ENCODE measurements around the gene ST6GALNAC5. TPM values are rescaled to one million over a fixed set of nuclear protein-coding genes. Genes with fewer than 3 reads are reported as not detected.

Gene ST6GALNAC5
- total RNA-seq, 2 experiments from 2014 or later = not detected

- ATAC-seq (no peak), DNase-seq (no peak)
- intact Hi-C loops (cut with DNase I, micrococcal nuclease) = no loop called here
- Mint-ChIP-seq H3K4me3 (no peak overlapping the region), H3K9me3 (ENCODE audit: low read depth) (no peaks in the 10 kb centered on the region), H3K27me3 (peaks cover 9% of the 10 kb centered on the region), H3K36me3 (ENCODE audit: low read depth) (no peaks in the 10 kb centered on the region), H3K27ac (no peak overlapping the region), H3K4me1 (no peaks in the 10 kb centered on the region)
- POLR2A ChIA-PET = no interaction called here
- CTCF ChIA-PET = no interaction called here
Observed at GRCh38 chr1:76942549-76942948, 75.3 kb downstream of the ST6GALNAC5 start.

GRCh38 chr1:76944942-76945341, 77.7 kb downstream of the ST6GALNAC5 start:
- CTCF ChIA-PET = no interaction called here

GRCh38 chr1:76948846-76949245, 81.6 kb downstream of the ST6GALNAC5 start:
- ChIA-PET POLR2A (no interaction called here), CTCF (no interaction called here)
- Mint-ChIP-seq H3K36me3 (ENCODE audit: low read depth) (no peaks in the 10 kb centered on the region), H3K27me3 (peaks cover 2% of the 10 kb centered on the region), H3K4me3 (no peak overlapping the region), H3K4me1 (no peaks in the 10 kb centered on the region), H3K27ac (no peak overlapping the region), H3K9me3 (ENCODE audit: low read depth) (no peaks in the 10 kb centered on the region)
- intact Hi-C loops (cut with DNase I, micrococcal nuclease) = no loop called here
- ATAC-seq (no peak), DNase-seq (no peak)

More at GRCh38 chr1:76944942-76945341, 77.7 kb downstream of the ST6GALNAC5 start:
- Mint-ChIP-seq H3K27ac (no peak overlapping the region), H3K4me1 (no peaks in the 10 kb centered on the region), H3K27me3 (peaks cover 4% of the 10 kb centered on the region), H3K36me3 (ENCODE audit: low read depth) (no peaks in the 10 kb centered on the region), H3K4me3 (no peak overlapping the region), H3K9me3 (ENCODE audit: low read depth) (no peaks in the 10 kb centered on the region)
- DNase-seq (no peak), ATAC-seq (no peak)
- POLR2A ChIA-PET = no interaction called here
- intact Hi-C loops (cut with DNase I, micrococcal nuclease) = no loop called here

- no peaks in the 10 kb centered on the region for H3K36me3 Mint-ChIP-seq (ENCODE audit: low read depth)
- ChIA-PET CTCF (interaction anchor here (0.7 kb wide), 1 partner anchor 1406 kb away, joined by 3 read pairs; no protein-coding TSS in a partner anchor), POLR2A (no interaction called here)
- H3K27ac Mint-ChIP-seq = no peak overlapping the region
- intact Hi-C loops (cut with DNase I, micrococcal nuclease) = no loop called here
- H3K4me3 Mint-ChIP-seq = no peak overlapping the region
- H3K27me3 Mint-ChIP-seq = peaks cover 2% of the 10 kb centered on the region
- DNase-seq (no peak), ATAC-seq (no peak)
- no peaks in the 10 kb centered on the region for H3K4me1 Mint-ChIP-seq
- no peaks in the 10 kb centered on the region for H3K9me3 Mint-ChIP-seq (ENCODE audit: low read depth)
Observed at GRCh38 chr1:76949503-76949902, 82.2 kb downstream of the ST6GALNAC5 start.

DNA sequence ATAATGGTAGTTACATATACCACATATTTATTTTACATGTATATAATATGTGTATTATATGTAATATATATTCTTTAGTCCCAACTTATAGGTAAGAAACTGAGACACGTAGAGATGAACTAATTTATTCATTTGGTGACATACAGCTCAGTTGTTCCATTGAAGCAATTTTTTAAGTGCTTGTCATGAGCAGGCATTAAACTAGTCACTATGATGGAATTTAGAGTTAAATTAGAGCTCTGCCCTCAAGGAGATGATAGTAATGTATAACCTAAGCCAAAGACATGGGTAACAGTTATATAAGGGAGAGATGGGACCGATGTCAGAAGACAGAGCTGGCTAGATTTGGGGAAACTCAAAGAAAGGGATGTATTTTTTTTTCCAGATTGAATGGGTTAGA, 83.0 kb downstream of the ST6GALNAC5 start:
- intact Hi-C loops (cut with DNase I, micrococcal nuclease) = no loop called here
- Mint-ChIP-seq H3K27ac (no peak overlapping the region), H3K9me3 (ENCODE audit: low read depth) (no peaks in the 10 kb centered on the region), H3K36me3 (ENCODE audit: low read depth) (no peaks in the 10 kb centered on the region), H3K27me3 (no peaks in the 10 kb centered on the region), H3K4me3 (no peak overlapping the region), H3K4me1 (no peaks in the 10 kb centered on the region)
- DNase-seq (no peak), ATAC-seq (no peak)
- ChIA-PET POLR2A (no interaction called here), CTCF (interaction anchor here (0.7 kb wide), 1 partner anchor 1407 kb away, joined by 3 read pairs; no protein-coding TSS in a partner anchor)

DNA sequence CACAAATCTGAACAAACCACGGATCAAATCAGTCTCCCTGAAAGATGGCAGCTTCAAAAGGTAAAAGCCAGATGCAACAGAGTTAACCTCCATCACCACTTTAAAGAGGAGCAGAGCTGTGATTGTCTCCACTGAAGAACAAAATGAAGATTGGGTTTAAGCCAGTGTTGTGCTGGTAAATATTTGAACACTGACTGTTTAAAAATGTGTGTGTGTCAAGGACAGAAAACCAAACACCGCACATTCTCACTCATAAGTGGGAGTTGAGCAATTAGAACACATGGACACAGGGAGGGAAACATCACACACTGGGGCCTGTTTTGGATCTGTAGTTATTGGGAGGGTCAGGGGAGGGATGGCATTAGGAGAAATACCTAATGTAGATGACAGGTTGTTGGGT, 83.9 kb downstream of the ST6GALNAC5 start:
- POLR2A ChIA-PET = no interaction called here
- Mint-ChIP-seq H3K27me3 (no peaks in the 10 kb centered on the region), H3K36me3 (ENCODE audit: low read depth) (no peaks in the 10 kb centered on the region), H3K4me3 (no peak overlapping the region), H3K9me3 (ENCODE audit: low read depth) (no peaks in the 10 kb centered on the region), H3K4me1 (no peaks in the 10 kb centered on the region), H3K27ac (no peak overlapping the region)
- DNase-seq = no peak
- no peak for ATAC-seq
- CTCF ChIA-PET = no interaction called here
- intact Hi-C loops (cut with DNase I, micrococcal nuclease) = no loop called here

GRCh38 chr1:76955652-76956051, 88.4 kb downstream of the ST6GALNAC5 start:
- DNase-seq (no peak), ATAC-seq (no peak)
- Mint-ChIP-seq H3K36me3 (ENCODE audit: low read depth) (no peaks in the 10 kb centered on the region), H3K4me1 (no peaks in the 10 kb centered on the region), H3K4me3 (no peak overlapping the region), H3K27ac (no peak overlapping the region), H3K27me3 (no peaks in the 10 kb centered on the region), H3K9me3 (ENCODE audit: low read depth) (no peaks in the 10 kb centered on the region)
- POLR2A ChIA-PET = no interaction called here
- CTCF ChIA-PET = no interaction called here
- intact Hi-C loops (cut with DNase I, micrococcal nuclease) = no loop called here

GRCh38 chr1:76957961-76958360, 90.7 kb downstream of the ST6GALNAC5 start:
- intact Hi-C loops (cut with DNase I, micrococcal nuclease) = no loop called here
- POLR2A ChIA-PET = no interaction called here
- CTCF ChIA-PET = no interaction called here
- Mint-ChIP-seq H3K9me3 (ENCODE audit: low read depth) (no peaks in the 10 kb centered on the region), H3K36me3 (ENCODE audit: low read depth) (no peaks in the 10 kb centered on the region), H3K27ac (no peak overlapping the region), H3K4me3 (no peak overlapping the region), H3K27me3 (no peaks in the 10 kb centered on the region), H3K4me1 (no peaks in the 10 kb centered on the region)
- no peak for DNase-seq
- ATAC-seq = no peak

DNA sequence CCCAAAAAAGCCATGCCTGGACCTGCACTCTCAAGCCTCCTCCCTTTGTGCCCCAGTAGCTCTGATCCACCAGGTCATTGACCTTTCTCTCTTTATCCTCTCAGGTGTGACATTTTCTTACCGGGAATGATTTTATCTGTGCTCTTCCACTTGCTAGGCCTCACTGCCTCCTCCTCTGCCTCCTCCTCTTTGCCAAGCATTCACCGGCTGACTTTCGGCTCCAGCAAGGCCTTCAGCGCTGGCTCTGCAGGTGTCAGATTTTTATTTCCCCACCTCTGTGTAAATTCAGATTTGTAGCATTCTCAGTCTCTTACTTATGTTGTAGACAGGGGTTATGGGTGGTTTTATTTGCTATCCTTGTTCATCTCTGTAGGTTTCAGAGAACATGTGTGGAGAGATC, 91.5 kb downstream of the ST6GALNAC5 start:
- Mint-ChIP-seq H3K4me3 (no peak overlapping the region), H3K36me3 (ENCODE audit: low read depth) (no peaks in the 10 kb centered on the region), H3K4me1 (no peaks in the 10 kb centered on the region), H3K27ac (no peak overlapping the region), H3K27me3 (no peaks in the 10 kb centered on the region), H3K9me3 (ENCODE audit: low read depth) (no peaks in the 10 kb centered on the region)
- DNase-seq (no peak), ATAC-seq (no peak)
- POLR2A ChIA-PET = no interaction called here
- intact Hi-C loops (cut with DNase I, micrococcal nuclease) = no loop called here
- CTCF ChIA-PET = no interaction called here

DNA sequence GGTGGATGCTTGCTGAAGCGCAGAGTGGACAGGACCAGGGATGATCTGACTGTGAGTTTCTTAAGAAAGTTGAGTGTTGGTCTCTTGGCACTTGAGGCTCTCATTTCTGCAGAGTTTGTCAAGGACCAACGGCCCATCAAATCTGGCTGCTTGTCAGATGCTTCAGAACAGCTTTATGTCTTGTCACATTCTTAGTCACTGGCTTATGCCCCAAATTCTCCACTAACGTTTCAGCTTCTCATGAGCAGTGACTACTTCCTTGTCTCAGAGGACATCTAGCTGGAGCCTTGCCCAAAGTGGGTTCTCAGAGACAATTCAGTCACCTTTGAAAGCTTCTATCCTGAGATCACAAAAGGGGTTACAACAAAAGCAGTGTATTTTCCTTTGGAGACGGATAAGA, 92.3 kb downstream of the ST6GALNAC5 start:
- DNase-seq (no peak), ATAC-seq (no peak)
- no peak overlapping the region for H3K27ac Mint-ChIP-seq
- H3K4me3 Mint-ChIP-seq = no peak overlapping the region
- H3K9me3 Mint-ChIP-seq (ENCODE audit: low read depth) = peaks cover 3% of the 10 kb centered on the region
- intact Hi-C loops (cut with DNase I, micrococcal nuclease) = no loop called here
- no peaks in the 10 kb centered on the region for H3K4me1 Mint-ChIP-seq
- no peaks in the 10 kb centered on the region for H3K36me3 Mint-ChIP-seq (ENCODE audit: low read depth)
- CTCF ChIA-PET = no interaction called here
- POLR2A ChIA-PET = no interaction called here
- no peaks in the 10 kb centered on the region for H3K27me3 Mint-ChIP-seq

- POLR2A ChIA-PET = interaction anchor here (0.7 kb wide), 1 partner anchor 35 kb away, joined by 3 read pairs; no protein-coding TSS in a partner anchor
- Mint-ChIP-seq H3K27me3 (no peaks in the 10 kb centered on the region), H3K9me3 (ENCODE audit: low read depth) (peaks cover 3% of the 10 kb centered on the region), H3K4me3 (no peak overlapping the region), H3K27ac (no peak overlapping the region), H3K4me1 (no peaks in the 10 kb centered on the region), H3K36me3 (ENCODE audit: low read depth) (no peaks in the 10 kb centered on the region)
- CTCF ChIA-PET = no interaction called here
- ATAC-seq (no peak), DNase-seq (no peak)
- intact Hi-C loops (cut with DNase I, micrococcal nuclease) = no loop called here
Observed at GRCh38 chr1:76961181-76961819, 94.0 kb downstream of the ST6GALNAC5 start.

DNA sequence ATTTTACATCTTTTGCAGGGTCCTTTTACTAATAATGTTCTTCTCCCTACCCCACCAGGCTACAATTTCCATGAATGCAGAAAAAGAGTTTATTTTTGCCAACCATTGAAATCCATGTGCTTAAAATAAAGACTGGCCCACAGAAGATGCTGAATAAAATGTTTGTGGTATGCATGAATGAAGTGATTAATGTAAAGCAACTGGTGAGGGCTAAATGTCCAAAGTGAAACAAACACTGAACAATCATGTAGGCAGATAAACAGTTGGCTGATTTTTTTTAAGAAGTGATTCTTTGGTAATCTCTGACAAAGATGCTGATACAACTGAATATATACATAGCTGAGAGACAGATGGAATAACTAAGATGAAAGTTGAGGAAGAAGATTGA, 94.5 kb downstream of the ST6GALNAC5 start:
- intact Hi-C loops (cut with DNase I, micrococcal nuclease) = no loop called here
- Mint-ChIP-seq H3K4me1 (no peaks in the 10 kb centered on the region), H3K36me3 (ENCODE audit: low read depth) (no peaks in the 10 kb centered on the region), H3K27me3 (no peaks in the 10 kb centered on the region), H3K9me3 (ENCODE audit: low read depth) (peaks cover 3% of the 10 kb centered on the region), H3K27ac (no peak overlapping the region), H3K4me3 (no peak overlapping the region)
- no peak for DNase-seq
- ATAC-seq = no peak
- ChIA-PET CTCF (no interaction called here), POLR2A (interaction anchor here (0.7 kb wide), 1 partner anchor 35 kb away, joined by 3 read pairs; no protein-coding TSS in a partner anchor)

Measured in activated CD4-positive, alpha-beta T cell treated with anti-CD3 and anti-CD28 coated beads for 36 hours (primary cell).